ENCODE data around the gene COPS8.

The COPS8 gene

DNA sequence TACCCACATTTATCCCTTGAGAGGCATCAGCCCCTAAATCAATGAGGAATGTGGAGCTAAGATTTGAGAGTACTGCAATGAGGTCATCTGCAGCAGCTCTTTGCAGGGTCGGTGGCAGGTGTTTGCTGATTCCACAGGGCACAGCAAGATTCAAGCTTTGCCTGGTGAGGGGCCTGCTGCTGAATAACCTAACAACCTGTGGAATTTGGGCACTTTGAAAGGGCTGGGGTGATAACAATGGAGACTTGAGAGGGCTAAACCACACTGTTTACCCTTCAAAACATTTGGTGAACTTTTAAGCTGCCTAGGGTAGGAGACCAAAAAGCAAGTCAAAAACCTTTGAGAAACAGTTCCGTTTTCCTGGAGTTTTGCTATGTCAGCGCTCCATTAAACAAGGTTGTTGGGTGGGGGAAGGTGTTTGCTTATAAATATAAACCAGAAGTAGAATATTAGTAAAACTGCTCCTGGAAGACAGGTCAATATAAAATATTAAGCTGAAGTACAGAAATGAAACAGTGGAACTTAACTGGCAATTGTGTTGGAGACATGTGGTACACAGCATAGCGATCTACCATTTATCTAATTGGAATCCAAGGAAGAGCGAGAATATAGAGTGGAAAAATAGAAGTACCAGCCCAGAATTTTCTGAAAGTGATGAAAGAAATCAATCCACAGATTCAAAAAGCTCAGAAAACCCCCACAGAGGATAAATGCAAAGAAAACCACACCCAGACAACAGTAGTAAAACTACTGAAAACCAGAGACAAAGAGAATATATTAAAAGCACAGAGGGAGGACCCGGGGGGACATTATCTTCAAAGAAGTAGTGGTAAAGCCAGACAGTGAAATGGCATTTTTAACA is 15.7 kb downstream of the COPS8 start:
- DNase-seq (no peak), ATAC-seq (no peak)
- Mint-ChIP-seq H3K9me3 (no peaks in the 10 kb centered on the region), H3K27me3 (no peaks in the 10 kb centered on the region), H3K4me3 (no peak overlapping the region), H3K36me3 (ENCODE audit: low read depth) (peaks cover 58% of the 10 kb centered on the region), H3K4me1 (peaks cover 6% of the 10 kb centered on the region), H3K27ac (no peak overlapping the region)

DNA sequence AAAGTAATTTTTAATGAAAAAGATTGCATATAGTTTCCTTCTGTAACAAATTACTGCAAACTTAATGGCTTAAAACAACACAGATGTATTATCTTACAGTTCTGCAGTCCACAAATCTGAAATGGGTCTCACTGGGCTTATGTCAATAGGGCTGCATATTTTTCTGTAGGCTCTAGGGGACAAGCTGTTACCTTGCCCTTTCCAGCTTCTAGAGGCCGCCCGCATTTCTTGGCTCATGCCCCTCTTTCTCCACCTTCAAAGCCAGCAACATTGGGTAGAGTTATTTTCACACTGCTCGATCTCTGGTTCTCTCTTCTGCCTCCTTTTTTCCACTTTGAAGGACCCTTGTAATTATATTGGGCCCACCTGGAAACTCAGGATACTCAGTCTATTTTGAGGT is 16.7 kb downstream of the COPS8 start:
- DNase-seq, result no peak
- Mint-ChIP-seq H3K4me1 (peaks cover 4% of the 10 kb centered on the region), H3K27ac (no peak overlapping the region), H3K9me3 (no peaks in the 10 kb centered on the region), H3K27me3 (no peaks in the 10 kb centered on the region), H3K36me3 (ENCODE audit: low read depth) (peaks cover 56% of the 10 kb centered on the region), H3K4me3 (no peak overlapping the region)
- no peak for ATAC-seq

- Mint-ChIP-seq H3K4me3 (no peak overlapping the region), H3K27ac (no peak overlapping the region), H3K36me3 (ENCODE audit: low read depth) (peaks cover 35% of the 10 kb centered on the region), H3K4me1 (no peaks in the 10 kb centered on the region), H3K27me3 (no peaks in the 10 kb centered on the region), H3K9me3 (peaks cover 26% of the 10 kb centered on the region)
- DNase-seq (no peak), ATAC-seq (no peak)
Observed at GRCh38 chr2:237109421-237109934, 23.8 kb downstream of the COPS8 start.

GRCh38 chr2:237113026-237113795 is 27.5 kb downstream of the COPS8 start:
- H3K36me3 Mint-ChIP-seq (ENCODE audit: low read depth), result peaks cover 12% of the 10 kb centered on the region
- no peak overlapping the region for H3K4me3 Mint-ChIP-seq
- no peak overlapping the region for H3K27ac Mint-ChIP-seq
- no peak for ATAC-seq
- DNase-seq, result no peak
- peaks cover 22% of the 10 kb centered on the region for H3K9me3 Mint-ChIP-seq
- no peaks in the 10 kb centered on the region for H3K4me1 Mint-ChIP-seq
- no peaks in the 10 kb centered on the region for H3K27me3 Mint-ChIP-seq

GRCh38 chr2:237115870-237116269 is 30.2 kb downstream of the COPS8 start:
- Mint-ChIP-seq H3K4me3 (no peak overlapping the region), H3K9me3 (no peaks in the 10 kb centered on the region), H3K27me3 (no peaks in the 10 kb centered on the region), H3K4me1 (no peaks in the 10 kb centered on the region), H3K27ac (no peak overlapping the region), H3K36me3 (ENCODE audit: low read depth) (no peaks in the 10 kb centered on the region)
- DNase-seq (no peak), ATAC-seq (no peak)

DNA sequence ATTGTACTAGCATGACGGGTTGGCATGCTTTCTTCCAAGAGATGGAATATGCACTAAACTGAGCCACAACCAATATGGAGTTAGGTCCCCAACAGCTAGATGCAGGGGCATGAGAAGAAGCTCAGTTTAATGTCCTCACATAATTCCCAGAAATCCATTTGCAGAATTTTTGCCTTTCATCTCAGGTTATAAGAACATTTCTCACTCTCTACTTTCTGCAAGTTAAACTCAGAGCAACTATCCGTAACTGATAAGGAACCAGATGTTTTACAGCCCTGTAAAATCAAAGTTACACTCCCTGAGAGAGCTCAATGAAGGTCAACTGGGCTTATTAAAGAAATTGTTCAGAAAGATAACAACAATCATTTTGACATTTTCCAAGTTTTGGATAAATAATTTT is 30.7 kb downstream of the COPS8 start:
- Mint-ChIP-seq H3K4me3 (no peak overlapping the region), H3K27ac (no peak overlapping the region)

DNA sequence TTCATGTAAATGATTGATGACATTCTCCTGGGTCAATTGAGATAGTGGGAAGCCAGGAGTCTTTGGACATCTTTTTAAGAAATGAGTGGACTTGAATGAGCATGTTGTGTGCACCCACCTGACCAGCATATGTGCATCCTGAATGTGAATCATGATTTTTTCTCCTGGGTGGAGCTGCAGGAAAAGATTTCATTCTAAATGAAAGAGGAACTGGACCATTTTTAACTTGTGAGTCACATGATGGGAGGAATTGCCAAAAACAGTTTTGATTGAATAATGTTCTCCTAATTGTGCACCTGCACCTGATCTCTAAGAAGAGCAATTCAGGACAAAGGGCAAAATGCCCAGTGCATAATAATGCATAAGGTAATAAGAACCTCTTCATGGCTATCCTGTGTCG is 32.3 kb downstream of the COPS8 start:
- DNase-seq (no peak), ATAC-seq (no peak)
- no peak overlapping the region for H3K27ac Mint-ChIP-seq
- H3K27me3 Mint-ChIP-seq, result no peaks in the 10 kb centered on the region
- no peaks in the 10 kb centered on the region for H3K36me3 Mint-ChIP-seq (ENCODE audit: low read depth)
- peaks cover 3% of the 10 kb centered on the region for H3K4me1 Mint-ChIP-seq
- H3K9me3 Mint-ChIP-seq, result no peaks in the 10 kb centered on the region
- no peak overlapping the region for H3K4me3 Mint-ChIP-seq

More for the DNA sequence above, 30.7 kb downstream of the COPS8 start:
- no peaks in the 10 kb centered on the region for H3K27me3 Mint-ChIP-seq
- no peaks in the 10 kb centered on the region for H3K9me3 Mint-ChIP-seq
- H3K4me1 Mint-ChIP-seq, result no peaks in the 10 kb centered on the region
- ATAC-seq (no peak), DNase-seq (no peak)
- no peaks in the 10 kb centered on the region for H3K36me3 Mint-ChIP-seq (ENCODE audit: low read depth)

DNA sequence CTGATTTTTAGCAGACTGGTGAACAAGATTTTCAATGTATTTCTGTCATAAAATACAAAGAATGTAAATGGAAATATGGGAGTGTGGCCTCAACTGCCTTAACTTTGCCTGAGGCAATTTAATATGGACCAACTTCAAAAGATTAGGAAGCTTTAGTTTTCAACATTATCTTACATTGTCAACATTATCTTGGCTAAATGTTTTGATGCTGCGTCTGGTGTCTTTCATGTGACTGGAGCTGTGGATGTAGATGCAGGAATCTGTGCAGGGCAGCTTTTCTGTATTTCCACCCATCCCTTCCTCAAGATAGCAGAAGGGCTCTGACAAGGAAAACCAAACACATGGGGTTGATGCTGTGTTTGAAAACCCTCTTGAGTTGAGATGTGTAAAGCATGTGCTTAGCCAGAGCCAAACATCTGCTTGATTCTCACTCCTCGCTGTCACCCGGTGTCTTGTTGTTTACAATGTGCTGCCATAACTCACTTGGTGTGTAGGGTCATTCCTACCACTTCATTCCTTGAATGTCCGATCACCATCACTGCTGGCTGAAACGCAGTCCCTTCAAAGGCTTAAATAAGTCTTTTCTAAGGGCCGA is 33.0 kb downstream of the COPS8 start:
- H3K9me3 Mint-ChIP-seq, result no peaks in the 10 kb centered on the region
- H3K4me1 Mint-ChIP-seq, result peaks cover 3% of the 10 kb centered on the region
- H3K36me3 Mint-ChIP-seq (ENCODE audit: low read depth), result no peaks in the 10 kb centered on the region
- no peak overlapping the region for H3K4me3 Mint-ChIP-seq
- DNase-seq, result no peak
- no peak overlapping the region for H3K27ac Mint-ChIP-seq
- no peaks in the 10 kb centered on the region for H3K27me3 Mint-ChIP-seq
- ATAC-seq, result no peak

DNA sequence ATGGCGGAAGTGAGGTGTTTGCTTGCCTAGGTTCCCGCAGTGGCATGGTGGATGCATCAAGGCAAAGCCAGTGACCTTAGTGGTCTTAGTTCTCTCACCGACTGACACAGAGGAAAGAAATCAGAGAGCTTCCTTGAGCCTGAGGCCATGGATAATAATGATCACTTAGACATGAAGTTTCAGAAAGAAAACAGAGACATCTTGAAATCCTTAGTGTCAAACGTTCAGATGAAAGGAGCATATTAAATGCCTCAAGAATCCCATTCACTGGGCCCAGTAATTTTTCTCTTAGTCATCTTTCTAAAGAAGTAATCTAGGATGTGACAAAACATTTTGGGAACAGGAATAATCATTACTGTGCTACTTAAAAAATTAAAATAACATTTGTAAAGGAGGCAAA is 35.2 kb downstream of the COPS8 start:
- ATAC-seq, result no peak
- Mint-ChIP-seq H3K36me3 (ENCODE audit: low read depth) (no peaks in the 10 kb centered on the region), H3K27me3 (no peaks in the 10 kb centered on the region), H3K27ac (no peak overlapping the region), H3K4me1 (peaks cover 3% of the 10 kb centered on the region), H3K4me3 (no peak overlapping the region), H3K9me3 (no peaks in the 10 kb centered on the region)
- no peak for DNase-seq

- Mint-ChIP-seq H3K27ac (no peak overlapping the region), H3K4me3 (no peak overlapping the region), H3K4me1 (peaks cover 3% of the 10 kb centered on the region), H3K27me3 (no peaks in the 10 kb centered on the region), H3K9me3 (no peaks in the 10 kb centered on the region), H3K36me3 (ENCODE audit: low read depth) (no peaks in the 10 kb centered on the region)
- ATAC-seq (no peak), DNase-seq (no peak)
Observed at GRCh38 chr2:237121321-237121720, 35.6 kb downstream of the COPS8 start.

- Mint-ChIP-seq H3K9me3 (no peaks in the 10 kb centered on the region), H3K36me3 (ENCODE audit: low read depth) (no peaks in the 10 kb centered on the region), H3K27me3 (no peaks in the 10 kb centered on the region), H3K27ac (peak overlapping the region; percentile 47), H3K4me3 (no peak overlapping the region), H3K4me1 (peaks cover 3% of the 10 kb centered on the region)
- DNase-seq, result peak; percentile 71
- ATAC-seq, result peak; percentile 93
Observed at GRCh38 chr2:237122214-237122666, 36.6 kb downstream of the COPS8 start.

- no peak for ATAC-seq
- H3K4me3 Mint-ChIP-seq, result no peak overlapping the region
- peaks cover 3% of the 10 kb centered on the region for H3K4me1 Mint-ChIP-seq
- H3K27me3 Mint-ChIP-seq, result no peaks in the 10 kb centered on the region
- no peak for DNase-seq
- H3K9me3 Mint-ChIP-seq, result no peaks in the 10 kb centered on the region
- no peaks in the 10 kb centered on the region for H3K36me3 Mint-ChIP-seq (ENCODE audit: low read depth)
- no peak overlapping the region for H3K27ac Mint-ChIP-seq
Observed at GRCh38 chr2:237124820-237125219, 39.1 kb downstream of the COPS8 start.

DNA sequence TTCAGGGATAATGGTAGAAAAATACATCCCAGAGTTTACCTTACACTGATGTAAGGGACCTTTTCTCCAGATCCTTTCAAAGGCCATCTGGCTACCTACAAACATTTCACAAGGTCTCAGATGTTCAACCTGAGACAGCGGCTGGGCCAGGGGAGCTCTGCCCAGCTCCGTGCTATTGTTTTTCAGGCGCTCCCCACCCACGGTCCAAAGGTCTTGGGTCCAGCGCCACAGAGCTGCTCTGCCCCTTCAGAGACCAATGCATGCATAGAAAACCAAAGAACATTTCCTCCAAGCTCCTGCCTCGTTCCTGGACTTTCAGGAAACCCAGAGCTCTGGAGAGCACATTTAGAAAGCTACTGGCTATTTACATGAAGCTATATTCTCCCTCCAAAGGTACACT is 40.3 kb downstream of the COPS8 start:
- Mint-ChIP-seq H3K9me3 (no peaks in the 10 kb centered on the region), H3K4me1 (peaks cover 3% of the 10 kb centered on the region), H3K27me3 (no peaks in the 10 kb centered on the region), H3K27ac (no peak overlapping the region), H3K4me3 (no peak overlapping the region), H3K36me3 (ENCODE audit: low read depth) (no peaks in the 10 kb centered on the region)
- DNase-seq (no peak), ATAC-seq (no peak)

DNA sequence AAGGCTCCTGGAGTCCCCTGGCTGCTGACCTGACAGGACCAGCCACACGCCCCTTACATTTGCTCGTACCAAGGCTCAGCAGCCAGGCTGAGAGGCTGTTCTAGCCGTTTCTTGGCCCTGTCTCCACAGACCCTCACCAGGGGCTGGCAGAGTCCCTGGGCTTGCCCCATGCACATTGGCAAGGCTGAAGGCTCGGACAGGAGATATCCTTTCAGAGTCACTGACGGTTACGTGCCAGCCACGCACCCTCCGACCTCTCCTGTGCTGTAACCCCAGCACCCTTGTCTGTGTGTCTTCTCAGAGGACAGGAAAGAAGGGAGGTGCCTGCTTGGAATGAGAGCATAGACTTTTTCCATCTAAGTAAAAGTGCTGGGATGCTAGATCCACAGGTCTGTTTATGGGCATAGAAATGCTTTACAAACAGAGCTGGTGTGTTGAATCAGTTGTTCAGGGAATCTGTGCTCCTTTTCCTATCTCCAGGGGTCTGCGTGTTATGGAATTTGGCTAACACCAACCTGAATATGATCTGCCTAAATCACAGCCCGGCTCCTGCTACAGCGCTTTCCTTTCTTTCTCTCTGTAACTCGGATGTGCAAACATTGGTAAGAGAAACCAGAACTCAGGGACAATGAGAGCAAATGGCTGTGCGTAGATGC is 41.0 kb downstream of the COPS8 start:
- H3K36me3 Mint-ChIP-seq (ENCODE audit: low read depth), result no peaks in the 10 kb centered on the region
- H3K4me3 Mint-ChIP-seq, result no peak overlapping the region

More for the DNA sequence above, 41.0 kb downstream of the COPS8 start:
- DNase-seq (no peak), ATAC-seq (no peak)
- peaks cover 3% of the 10 kb centered on the region for H3K4me1 Mint-ChIP-seq
- H3K27me3 Mint-ChIP-seq, result no peaks in the 10 kb centered on the region
- H3K27ac Mint-ChIP-seq, result no peak overlapping the region
- H3K9me3 Mint-ChIP-seq, result no peaks in the 10 kb centered on the region
